Mesenchymal stem cell (in vitro differentiated cells and primary cell): ENCODE results near the gene ZNF853.

Source experiments
- DNase-seq: peaks from one replicate; pipeline ENCODE4 v3.0.0-alpha.2; 2013
- H2AFZ ChIP-seq: one replicate; pipeline ENCODE4 v1.6.1; 2013; ENCODE audit warnings: low read depth, mild to moderate bottlenecking, control low read depth, inconsistent platforms, low read length, moderate library complexity
- H2AK5ac ChIP-seq: 2 replicates; pipeline ENCODE4 v1.6.1; 2013; ENCODE audit warnings: low read length, moderate library complexity, mild to moderate bottlenecking, inconsistent platforms; ENCODE audit not compliant: severe bottlenecking
- H2BK120ac ChIP-seq: one replicate; pipeline ENCODE4 v1.6.1; 2013; ENCODE audit warnings: low read depth, mild to moderate bottlenecking, inconsistent platforms, low read length, moderate library complexity
- H2BK12ac ChIP-seq, 2 experiments: one replicate each; pipeline ENCODE4 v1.6.1; 2013; ENCODE audit warnings: inconsistent platforms in 2 of 2, low read length in 2 of 2, mild to moderate bottlenecking in 2 of 2, moderate library complexity in 2 of 2, control low read depth in 1 of 2
- H2BK15ac ChIP-seq: one replicate; pipeline ENCODE4 v1.6.1; 2013; ENCODE audit warnings: mild to moderate bottlenecking, low read depth, inconsistent platforms; ENCODE audit not compliant: poor library complexity, severe bottlenecking
- H2BK5ac ChIP-seq: 2 replicates; pipeline ENCODE4 v1.6.1; 2013; ENCODE audit warnings: low read depth, mild to moderate bottlenecking, low read length, control low read depth, inconsistent platforms; ENCODE audit not compliant: poor library complexity, severe bottlenecking
- H3K14ac ChIP-seq, 2 experiments: one replicate each; pipeline ENCODE4 v1.6.1; 2013; ENCODE audit warnings: inconsistent platforms in 2 of 2, low read length in 2 of 2, control low read depth in 1 of 2, mild to moderate bottlenecking in 1 of 2, moderate library complexity in 1 of 2
- H3K18ac ChIP-seq, 2 experiments: one replicate each; pipeline ENCODE4 v1.6.1; 2013; ENCODE audit warnings: inconsistent platforms in 2 of 2, low read length in 2 of 2, control low read depth in 1 of 2, low read depth in 1 of 2, mild to moderate bottlenecking in 1 of 2
- H3K23ac ChIP-seq, 2 experiments: one replicate each; pipeline ENCODE4 v1.6.1; 2013; ENCODE audit warnings: inconsistent platforms in 2 of 2, low read length in 2 of 2, mild to moderate bottlenecking in 2 of 2, moderate library complexity in 2 of 2, control low read depth in 1 of 2
- H3K27ac ChIP-seq: 2 replicates; pipeline ENCODE4 v1.5.1; 2013; ENCODE audit warnings: mild to moderate bottlenecking, moderate library complexity, low read length, control low read depth, inconsistent platforms; ENCODE audit not compliant: poor library complexity, severe bottlenecking
- H3K27me3 ChIP-seq, 2 experiments: 2 replicates each; pipeline versions ENCODE4 v1.6.1 to v1.7.0; 2013; ENCODE audit warnings: low read length in 2 of 2, mild to moderate bottlenecking in 2 of 2, moderate library complexity in 2 of 2, control low read depth in 1 of 2, inconsistent platforms in 1 of 2; ENCODE audit not compliant: control insufficient read depth in 1 of 2, insufficient read depth in 1 of 2
- H3K36me3 ChIP-seq, 2 experiments: 2 replicates each; pipeline versions ENCODE4 v1.6.1 to v1.7.0; 2013; ENCODE audit warnings: low read length in 2 of 2, control low read depth in 1 of 2, inconsistent platforms in 1 of 2, low read depth in 1 of 2, mild to moderate bottlenecking in 1 of 2; ENCODE audit not compliant: insufficient read depth in 2 of 2, control insufficient read depth in 1 of 2
- H3K4ac ChIP-seq, 2 experiments: one replicate each; pipeline ENCODE4 v1.6.1; 2013; ENCODE audit warnings: inconsistent platforms in 2 of 2, low read length in 2 of 2, mild to moderate bottlenecking in 2 of 2, moderate library complexity in 2 of 2, control low read depth in 1 of 2, low read depth in 1 of 2
- H3K4me1 ChIP-seq: 2 replicates; pipeline ENCODE4 v1.6.1; 2013; ENCODE audit warnings: low read depth, low read length, control low read depth; ENCODE audit not compliant: control insufficient read depth, insufficient read depth
- H3K4me2 ChIP-seq: 2 replicates; pipeline ENCODE4 v1.6.1; 2013; ENCODE audit warnings: low read length, mild to moderate bottlenecking, inconsistent platforms; ENCODE audit not compliant: poor library complexity, severe bottlenecking
- H3K4me3 ChIP-seq, 2 experiments: 2 replicates each; pipeline versions ENCODE4 v1.5.1 to v1.7.0; 2013; ENCODE audit warnings: low read length in 2 of 2, mild to moderate bottlenecking in 2 of 2, control low read depth in 1 of 2, low read depth in 1 of 2; ENCODE audit not compliant: insufficient read depth in 1 of 2
- H3K79me1 ChIP-seq: replicated peaks from 2 replicates; pipeline ENCODE4 v1.6.1; 2013; ENCODE audit warnings: mild to moderate bottlenecking, control low read depth, low read length, inconsistent platforms; ENCODE audit not compliant: poor library complexity, severe bottlenecking
- H3K9ac ChIP-seq: 2 replicates; pipeline ENCODE4 v1.7.0; 2013; ENCODE audit warnings: mild to moderate bottlenecking, low read length, moderate library complexity
- H3K9me3 ChIP-seq: 2 replicates; pipeline ENCODE4 v1.7.0; 2013; ENCODE audit warnings: mild to moderate bottlenecking, low read length; ENCODE audit not compliant: control insufficient read depth
- H4K8ac ChIP-seq: one replicate; pipeline ENCODE4 v1.6.1; 2013; ENCODE audit warnings: inconsistent platforms, mild to moderate bottlenecking, low read length, moderate library complexity
- H4K91ac ChIP-seq: one replicate; pipeline ENCODE4 v1.6.1; 2013; ENCODE audit warnings: mild to moderate bottlenecking, low read length, inconsistent platforms
- WGBS: methylation state at CpG from one replicate; pipeline ENCODE4 v1.1.7; 2013; ENCODE audit warnings: mixed read lengths; 5-methylcytosine and 5-hydroxymethylcytosine counted together

ZNF853 gene

DNA sequence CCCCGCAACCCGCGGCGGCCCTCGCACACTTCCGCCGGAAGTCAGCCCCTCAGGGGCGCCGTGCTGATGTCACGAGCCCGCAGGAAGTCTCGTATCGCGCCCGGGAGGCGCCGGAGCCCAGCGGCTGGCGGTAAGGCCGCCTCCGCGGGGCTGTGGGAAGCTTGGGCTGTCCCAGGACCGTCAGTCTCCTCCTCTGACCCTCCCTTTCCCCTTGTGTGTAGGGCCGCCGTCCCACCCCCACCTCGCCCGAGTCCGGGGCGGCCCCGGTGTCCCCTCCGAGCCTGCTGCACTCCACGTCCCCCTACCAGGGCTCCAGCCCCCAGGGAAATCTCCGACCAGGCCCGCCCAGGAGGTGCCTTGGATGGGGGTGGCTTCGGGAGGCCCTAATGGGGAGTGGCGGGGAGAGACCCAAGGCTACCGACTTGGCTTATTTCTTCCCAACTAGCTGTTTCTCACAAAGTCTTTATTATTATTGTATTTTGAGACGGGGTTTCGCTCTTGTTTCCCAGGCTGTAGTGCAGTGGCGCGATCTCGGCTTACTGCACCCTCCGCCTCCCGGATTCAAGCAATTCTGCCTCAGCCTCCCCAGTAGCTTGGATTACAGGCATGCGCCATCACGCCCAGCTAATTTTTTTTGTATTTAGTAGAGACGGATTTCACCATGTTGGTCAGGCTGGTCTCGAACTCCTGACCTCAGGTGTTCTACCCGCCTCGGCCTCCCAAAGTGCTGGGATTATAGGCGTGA is 37.9 kb upstream of the ZNF853 start, which contains the start of gene ZDHHC4:
Gene ZDHHC4, plus strand, starts transcription at position 86 of the 745 bp plus-strand sequence. CDS start 3,108 bp downstream, outside the sequence.
- peak within 1 kb of the TSS; percentile 78 for H2BK15ac ChIP-seq
- H3K4me3 ChIP-seq, result peak within 1 kb of the TSS; percentile 73 to 86
- H2BK12ac ChIP-seq, result peak within 1 kb of the TSS in 1 of 2 experiments; percentile 18
- H3K27me3 ChIP-seq, result peaks cover 2 to 3% of the 10 kb centered on the region in 2 experiments
- peak within 1 kb of the TSS; percentile 37 to 77 for H3K14ac ChIP-seq
- H2BK120ac ChIP-seq, result peak within 1 kb of the TSS; percentile 54
- peak within 1 kb of the TSS; percentile 98 for H4K91ac ChIP-seq
- peak within 1 kb of the TSS; percentile 99 for H4K8ac ChIP-seq
- peak; percentile 89 for DNase-seq
- peaks cover 9% of the 10 kb centered on the region for H3K79me1 ChIP-seq
- H3K4me2 ChIP-seq, result peak within 1 kb of the TSS; percentile 66
- H3K36me3 ChIP-seq, result peaks cover 11 to 24% of the 10 kb centered on the region in 2 experiments
- H3K18ac ChIP-seq, result peak within 1 kb of the TSS; percentile 29 to 91
- peak within 1 kb of the TSS; percentile 90 for H3K9ac ChIP-seq
- peak within 1 kb of the TSS; percentile 22 for H2BK5ac ChIP-seq
- H2AFZ ChIP-seq, result no peak within 1 kb of the TSS
- no peaks in the 10 kb centered on the region for H3K9me3 ChIP-seq
- no peak within 1 kb of the TSS for H2AK5ac ChIP-seq
- H3K4ac ChIP-seq, result peak within 1 kb of the TSS; percentile 24 to 95
- peaks cover 12% of the 10 kb centered on the region for H3K4me1 ChIP-seq
- H3K23ac ChIP-seq, result no peak within 1 kb of the TSS
- peak within 1 kb of the TSS; percentile 13 for H3K27ac ChIP-seq
- WGBS, result 39% methylated on average over 29 of the region's 51 CpGs

DNA sequence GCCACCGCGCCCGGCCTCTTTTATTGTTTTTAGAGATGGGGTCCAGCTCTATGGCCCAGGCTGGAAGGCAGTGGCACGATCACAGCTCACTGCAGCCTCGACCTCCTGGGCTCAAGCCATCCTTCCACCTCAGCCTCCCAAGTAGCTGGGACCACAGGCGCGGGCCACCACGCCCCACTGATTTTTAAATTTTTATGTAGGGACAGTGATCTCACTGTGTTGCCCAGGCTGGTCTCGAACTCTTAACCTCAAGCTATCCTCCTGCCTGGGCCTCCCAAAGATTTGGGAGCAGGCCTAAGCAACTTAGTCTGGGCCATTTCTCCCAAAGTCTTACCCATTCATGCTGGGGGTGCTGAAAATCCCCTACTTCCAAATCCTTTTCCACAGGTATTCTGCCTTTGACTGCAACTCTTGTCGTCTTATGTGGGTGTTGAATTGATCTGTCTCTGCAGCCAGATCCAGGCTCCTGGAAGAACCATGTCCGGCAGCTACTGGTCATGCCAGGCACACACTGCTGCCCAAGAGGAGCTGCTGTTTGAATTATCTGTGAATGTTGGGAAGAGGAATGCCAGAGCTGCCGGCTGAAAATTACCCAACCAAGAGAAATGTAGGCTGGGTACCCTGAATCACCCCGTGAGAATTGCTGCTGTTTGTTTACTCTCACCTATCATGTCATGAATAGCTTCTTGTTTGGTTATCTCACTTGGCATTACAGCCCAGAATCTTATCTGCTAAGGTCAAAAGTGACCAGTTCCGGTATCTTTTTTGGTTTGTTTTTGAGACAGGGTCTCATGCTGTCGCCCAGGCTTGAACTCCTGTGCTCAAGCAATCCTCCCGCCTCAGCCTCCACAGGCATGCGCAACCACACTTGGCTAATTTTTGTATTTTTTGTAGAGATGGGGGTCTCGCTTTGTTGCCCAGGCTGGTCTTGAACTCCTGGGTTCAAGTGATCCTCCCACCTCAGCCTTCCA is 37.0 kb upstream of the ZNF853 start:
- Histone ChIP-seq H3K79me1 (peaks cover 9% of the 10 kb centered on the region), H3K23ac (no peak overlapping the region), H3K27ac (no peak overlapping the region), H3K4ac (no peak overlapping the region), H3K4me3 (peak overlapping the region in 1 of 2 experiments; percentile 86), H3K18ac (no peak overlapping the region), H2BK120ac (no peak overlapping the region), H2BK12ac (no peak overlapping the region), H3K4me1 (peaks cover 12% of the 10 kb centered on the region), H4K8ac (peak overlapping the region; percentile 72), H2BK5ac (no peak overlapping the region), H4K91ac (peak overlapping the region; percentile 55), H3K4me2 (no peak overlapping the region), H3K9me3 (no peaks in the 10 kb centered on the region), H2BK15ac (no peak overlapping the region), H2AFZ (no peak overlapping the region), H3K9ac (peak overlapping the region; percentile 90), H3K14ac (no peak overlapping the region), H3K27me3 (no peaks in the 10 kb centered on the region), H3K36me3 (peaks cover 18 to 33% of the 10 kb centered on the region in 2 experiments), H2AK5ac (no peak overlapping the region)
- WGBS, result 89% methylated on average over 14 of the region's 18 CpGs
- DNase-seq, result peak; percentile 12

DNA sequence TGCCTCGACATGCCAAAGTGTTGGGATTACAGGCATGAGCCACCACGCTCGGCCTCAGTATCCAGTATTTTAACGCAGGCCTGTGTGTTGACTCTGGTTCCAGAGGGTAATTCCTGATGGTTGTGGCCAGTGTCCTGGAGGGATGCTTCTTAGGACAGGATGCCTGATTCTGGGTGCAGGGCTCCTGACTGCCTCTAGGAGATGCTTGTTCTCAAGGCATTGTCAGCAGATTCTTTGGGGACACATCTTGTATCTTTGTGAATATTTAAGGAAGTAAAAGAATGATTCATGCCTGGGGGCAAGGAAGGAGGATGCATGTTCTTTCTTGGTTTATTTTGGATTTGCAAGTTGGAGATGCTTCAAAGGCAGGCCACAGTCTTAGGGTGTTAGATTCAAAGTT is 36.0 kb upstream of the ZNF853 start:
- H3K18ac ChIP-seq, result no peak overlapping the region
- H3K79me1 ChIP-seq, result peaks cover 9% of the 10 kb centered on the region
- no peak overlapping the region for H3K4me2 ChIP-seq
- H3K9ac ChIP-seq, result no peak overlapping the region
- no peak overlapping the region for H3K27ac ChIP-seq
- H2BK120ac ChIP-seq, result no peak overlapping the region
- H3K4ac ChIP-seq, result no peak overlapping the region
- peaks cover 22 to 43% of the 10 kb centered on the region in 2 experiments for H3K36me3 ChIP-seq
- H3K4me3 ChIP-seq, result no peak overlapping the region
- H4K8ac ChIP-seq, result no peak overlapping the region
- no peak overlapping the region for H2BK12ac ChIP-seq
- peaks cover 12% of the 10 kb centered on the region for H3K4me1 ChIP-seq
- no peak overlapping the region for H4K91ac ChIP-seq
- DNase-seq, result peak; percentile 26
- H2AK5ac ChIP-seq, result no peak overlapping the region
- H3K9me3 ChIP-seq, result no peaks in the 10 kb centered on the region
- H2BK15ac ChIP-seq, result no peak overlapping the region
- no peaks in the 10 kb centered on the region for H3K27me3 ChIP-seq
- 96% methylated on average over 4 of the region's 4 CpGs for WGBS
- H3K14ac ChIP-seq, result no peak overlapping the region
- no peak overlapping the region for H3K23ac ChIP-seq
- H2AFZ ChIP-seq, result no peak overlapping the region
- H2BK5ac ChIP-seq, result no peak overlapping the region
